CD4-positive, alpha-beta T cell treated with Interleukin-2 at 100 ng/mL for 4 hours (primary cell): ENCODE results near the gene MUL1.
A peak's percentile ranks its signal among the peaks of the same experiment; 100 is the strongest.
"Not testable (repeated sequence)": the region's sequence is repeated elsewhere in the genome, so short reads cannot be mapped to it uniquely, and the experiment has no call there.

Experiments
- DNase-seq: peaks from one replicate; pipeline ENCODE4 v3.0.0-alpha.2; 2020; ENCODE audit warnings: low spot score

MUL1 gene, protein sequence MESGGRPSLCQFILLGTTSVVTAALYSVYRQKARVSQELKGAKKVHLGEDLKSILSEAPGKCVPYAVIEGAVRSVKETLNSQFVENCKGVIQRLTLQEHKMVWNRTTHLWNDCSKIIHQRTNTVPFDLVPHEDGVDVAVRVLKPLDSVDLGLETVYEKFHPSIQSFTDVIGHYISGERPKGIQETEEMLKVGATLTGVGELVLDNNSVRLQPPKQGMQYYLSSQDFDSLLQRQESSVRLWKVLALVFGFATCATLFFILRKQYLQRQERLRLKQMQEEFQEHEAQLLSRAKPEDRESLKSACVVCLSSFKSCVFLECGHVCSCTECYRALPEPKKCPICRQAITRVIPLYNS

DNA sequence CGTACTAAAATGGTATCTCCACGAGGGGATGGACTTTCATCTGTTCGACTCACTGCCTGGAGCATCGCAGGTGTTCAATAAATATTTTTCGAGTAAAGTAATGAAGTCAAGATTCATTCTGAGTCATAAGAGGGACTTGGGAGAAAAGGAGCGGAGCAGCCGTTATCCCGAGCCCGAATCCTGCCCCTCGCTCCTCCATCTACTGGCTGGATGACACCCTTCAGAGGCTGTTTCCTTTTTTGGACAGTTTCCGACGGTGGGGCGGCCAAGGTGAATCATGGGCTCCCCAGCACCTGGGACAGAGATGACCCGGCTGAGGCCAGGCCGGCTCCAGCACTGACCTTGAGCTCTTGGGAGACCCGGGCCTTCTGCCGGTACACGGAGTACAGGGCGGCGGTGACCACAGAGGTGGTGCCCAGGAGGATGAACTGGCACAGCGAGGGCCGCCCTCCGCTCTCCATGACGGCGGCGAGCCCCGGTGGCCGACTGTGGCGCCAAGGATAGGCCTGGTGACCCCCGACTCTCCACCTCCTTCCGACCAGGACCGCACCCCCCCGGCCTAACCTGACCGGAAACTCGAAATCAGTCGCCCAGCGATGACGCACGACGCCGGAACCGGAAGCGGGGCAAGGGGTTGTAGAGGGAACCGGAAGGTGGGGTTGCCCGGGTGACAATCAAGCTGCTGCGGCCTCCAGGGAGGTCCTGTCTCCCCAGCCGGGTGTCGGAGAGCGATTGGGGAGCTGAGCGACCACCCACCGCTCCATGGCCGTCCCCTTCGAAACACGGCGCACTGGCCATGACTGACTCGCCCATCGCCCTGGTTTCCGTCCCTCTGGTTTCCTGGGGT is at the start of gene MUL1:
Gene MUL1, minus strand, starts transcription at position 588 of the 847 bp plus-strand sequence. Its CDS starts 127 bp downstream, at position 461.
- peak; percentile 91 for DNase-seq

DNA sequence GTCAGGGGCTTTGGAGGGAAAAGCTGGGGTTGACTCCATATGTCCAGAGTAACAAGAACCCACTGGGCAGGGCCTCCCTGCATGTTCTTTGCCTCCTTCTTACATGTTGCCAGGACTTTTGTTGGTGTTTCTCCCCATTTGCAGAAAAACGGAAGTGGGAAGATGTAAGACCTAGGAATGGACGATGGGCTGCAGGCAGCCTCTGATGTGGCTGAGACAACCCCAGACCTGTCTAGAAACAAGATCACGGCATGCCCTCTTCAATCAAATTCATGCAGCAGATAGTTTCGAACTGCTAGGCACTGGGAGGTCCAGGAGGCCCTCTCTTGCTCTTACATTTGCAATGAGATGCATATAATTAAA is 47.8 kb upstream of the MUL1 start:
- DNase-seq, result no peak

DNA sequence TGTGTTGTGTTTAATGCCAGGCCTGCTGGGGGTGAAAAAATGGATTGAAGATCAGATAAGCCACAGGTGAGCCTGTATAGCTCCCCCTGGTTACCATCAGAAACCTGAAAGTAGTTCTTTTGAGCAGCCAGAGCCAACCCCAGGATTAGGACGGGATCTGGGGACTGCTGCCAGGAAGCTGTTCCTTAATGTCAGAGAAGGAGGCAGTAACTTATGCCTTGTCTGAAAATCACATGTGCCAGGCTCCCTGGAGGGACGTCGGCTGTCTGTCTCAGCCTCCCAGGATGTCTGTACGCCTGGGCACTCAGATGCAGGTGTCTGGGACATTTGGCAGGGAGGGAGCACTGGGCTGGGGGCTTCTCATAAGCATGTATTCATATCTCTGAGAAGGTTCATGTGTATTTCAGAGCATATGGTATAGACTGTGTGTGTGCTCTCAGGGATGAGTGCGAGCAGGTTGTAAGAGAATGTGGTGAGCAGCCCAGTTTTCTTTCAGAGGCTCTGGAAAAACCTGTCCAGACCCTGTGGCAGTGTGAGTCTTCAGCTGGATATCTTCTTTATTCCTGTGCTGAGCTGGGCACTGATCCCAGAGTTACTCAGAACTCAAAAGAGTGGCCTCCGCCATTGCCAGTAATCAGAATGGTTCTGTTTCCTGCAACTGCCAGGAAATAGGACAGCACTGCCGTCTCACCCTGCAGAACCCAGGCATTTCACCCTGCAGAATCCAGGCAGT is 47.2 kb upstream of the MUL1 start:
- no peak for DNase-seq

DNA sequence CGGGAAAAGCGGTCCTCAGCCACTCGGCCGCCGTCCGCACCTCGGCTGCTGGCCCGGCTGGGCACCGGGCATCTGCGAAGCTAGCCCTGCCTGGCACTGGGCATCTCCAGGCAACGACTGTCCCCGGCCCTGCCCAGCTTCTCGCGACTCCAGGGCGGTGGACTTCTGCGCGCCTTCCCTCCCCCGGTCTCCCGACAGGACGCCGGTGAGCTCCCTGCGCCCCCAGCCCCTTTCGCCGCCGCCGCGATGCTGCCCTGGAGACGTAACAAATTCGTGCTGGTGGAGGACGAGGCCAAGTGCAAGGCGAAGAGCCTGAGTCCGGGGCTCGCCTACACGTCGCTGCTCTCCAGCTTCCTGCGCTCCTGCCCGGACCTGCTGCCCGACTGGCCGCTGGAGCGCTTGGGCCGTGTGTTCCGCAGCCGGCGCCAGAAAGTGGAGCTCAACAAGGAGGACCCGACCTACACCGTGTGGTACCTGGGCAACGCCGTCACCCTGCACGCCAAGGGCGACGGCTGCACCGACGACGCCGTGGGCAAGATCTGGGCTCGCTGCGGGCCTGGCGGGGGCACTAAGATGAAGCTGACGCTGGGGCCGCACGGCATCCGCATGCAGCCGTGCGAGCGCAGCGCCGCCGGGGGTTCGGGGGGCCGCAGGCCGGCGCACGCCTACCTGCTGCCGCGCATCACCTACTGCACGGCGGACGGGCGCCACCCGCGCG is 44.9 kb upstream of the MUL1 start:
- no peak for DNase-seq

DNA sequence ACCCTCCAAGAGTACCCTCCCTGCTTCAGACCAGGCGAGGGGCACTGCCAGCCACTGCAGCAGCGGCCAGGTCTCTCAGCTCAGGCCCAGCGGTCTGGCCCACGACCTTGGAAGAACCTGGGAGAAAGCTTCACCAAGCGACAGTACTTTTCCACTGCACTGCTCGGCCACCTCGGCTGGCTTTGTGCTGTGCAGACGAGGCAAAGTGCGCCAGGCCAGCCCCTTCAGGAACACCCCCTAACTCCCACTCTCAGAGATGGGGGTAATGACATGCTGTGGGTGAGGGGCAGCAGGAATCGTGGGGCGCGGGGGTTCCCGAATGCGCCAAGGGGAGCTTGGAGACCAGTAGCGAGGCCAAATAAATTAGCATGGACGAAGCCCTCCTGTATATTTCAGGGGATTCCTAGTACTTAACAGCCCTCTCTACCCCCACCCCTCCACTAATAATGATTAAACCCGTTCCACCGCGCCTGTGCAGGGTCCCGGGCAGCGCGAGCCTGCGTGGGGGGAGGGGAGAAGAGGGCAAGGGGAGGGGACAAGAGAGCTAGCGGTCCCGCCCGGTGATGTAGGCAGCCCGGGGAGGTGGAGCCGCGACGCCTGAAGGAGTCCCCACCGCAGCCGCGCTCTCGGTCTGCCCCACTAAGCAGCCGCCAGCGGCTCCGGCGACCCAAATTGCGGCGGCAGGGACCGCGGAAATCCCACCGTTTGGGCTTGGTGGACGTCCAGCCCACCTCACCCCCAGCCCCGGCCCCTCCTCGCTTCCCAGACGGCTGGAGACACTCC is 44.2 kb upstream of the MUL1 start, which contains the start of gene FAM43B:
Gene FAM43B, plus strand, starts transcription at position 629 of the 783 bp plus-strand sequence. CDS start 401 bp downstream, outside the sequence.
- DNase-seq, result no peak

DNA sequence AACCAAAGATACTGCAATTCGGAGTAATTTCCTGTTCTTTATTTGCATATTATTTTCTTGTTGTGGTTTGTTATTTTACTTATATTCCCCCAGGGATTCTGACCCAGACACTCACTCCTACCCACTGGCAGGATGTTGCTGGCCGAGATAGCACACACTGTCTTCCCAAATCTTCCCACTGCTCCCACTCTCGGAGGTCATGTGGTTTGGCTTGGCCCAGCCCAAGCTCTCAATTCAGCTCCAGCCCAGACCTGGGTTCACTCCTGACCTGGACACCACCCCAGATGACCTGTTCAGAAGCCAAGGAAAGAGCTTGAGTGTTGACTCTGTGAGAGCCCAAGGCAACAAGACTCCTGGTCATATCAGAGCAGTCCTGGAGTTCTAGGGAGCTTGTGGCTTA is 43.2 kb upstream of the MUL1 start:
- DNase-seq, result no peak

DNA sequence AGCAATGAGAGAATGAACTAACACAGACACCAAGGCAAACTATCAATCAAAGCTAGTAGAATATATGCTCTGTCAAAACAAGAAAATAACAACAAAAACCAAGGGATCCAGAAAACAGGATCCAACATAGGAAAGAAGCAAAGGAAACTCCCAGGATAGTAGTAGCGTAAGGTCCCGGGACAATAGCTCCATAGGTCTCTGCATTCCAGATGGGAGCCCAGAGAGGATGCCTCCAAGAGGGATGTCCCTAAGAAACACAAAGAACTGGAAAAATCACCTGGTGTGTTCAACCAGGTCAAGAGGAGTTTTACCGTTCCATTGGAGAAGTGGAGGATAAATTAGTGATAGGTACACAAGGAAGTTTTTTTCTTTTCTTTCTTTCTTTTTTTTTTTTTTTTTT is 38.7 kb upstream of the MUL1 start:
- no peak for DNase-seq

DNA sequence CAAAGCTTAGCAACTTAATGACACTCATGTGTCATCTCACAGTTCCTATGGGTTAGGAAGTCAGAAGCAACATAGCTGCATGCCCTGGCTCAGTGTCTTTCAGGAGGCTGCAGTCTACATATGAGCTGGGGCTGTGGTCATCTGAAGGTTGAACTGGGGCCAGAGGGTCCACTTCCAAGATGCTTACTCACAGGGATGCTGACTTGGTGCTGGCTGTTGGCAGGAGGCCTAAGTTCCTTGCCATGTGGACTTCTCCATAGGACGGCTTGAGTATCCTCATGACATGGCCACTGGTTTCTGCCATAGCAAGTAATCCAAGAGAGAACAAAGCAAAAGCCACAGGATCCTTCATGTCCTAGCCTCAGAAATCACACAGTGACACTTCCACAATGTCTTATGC is 32.3 kb upstream of the MUL1 start:
- no peak for DNase-seq

DNA sequence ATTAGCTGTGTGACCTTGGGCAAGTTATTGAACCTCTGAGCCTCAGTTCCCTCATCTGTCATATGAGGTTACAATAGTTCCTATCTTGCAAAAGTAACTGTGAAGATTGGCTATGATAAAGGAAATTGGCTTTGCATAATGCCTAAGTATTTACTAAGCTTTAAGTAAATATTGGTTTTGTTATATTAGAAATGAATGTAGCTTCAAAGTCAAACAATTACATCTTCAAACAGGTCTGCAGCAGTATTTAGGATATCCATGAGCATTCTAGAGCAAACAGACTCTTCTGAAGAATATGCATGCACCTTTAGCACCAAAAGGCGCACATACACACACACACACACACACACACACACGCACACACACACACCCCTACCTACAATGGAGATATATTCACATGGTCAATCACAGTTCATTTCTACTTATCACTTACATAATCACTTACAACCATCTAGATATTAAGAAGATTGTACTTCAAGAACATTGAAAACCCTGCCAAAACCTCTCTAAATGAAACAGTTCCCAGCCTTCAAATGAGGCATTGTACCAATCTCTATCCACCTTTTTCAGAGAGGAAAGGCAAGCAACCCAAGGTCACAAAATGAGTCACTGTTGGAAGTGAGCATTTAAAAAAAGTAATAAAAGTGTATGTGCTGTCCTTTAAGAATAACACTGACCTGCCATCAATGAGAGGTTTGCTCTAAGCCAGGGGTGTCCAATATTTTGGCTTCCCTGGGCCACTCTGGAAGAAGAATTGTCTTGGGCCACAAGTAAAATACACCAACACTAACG is 31.0 kb upstream of the MUL1 start:
- no peak for DNase-seq

DNA sequence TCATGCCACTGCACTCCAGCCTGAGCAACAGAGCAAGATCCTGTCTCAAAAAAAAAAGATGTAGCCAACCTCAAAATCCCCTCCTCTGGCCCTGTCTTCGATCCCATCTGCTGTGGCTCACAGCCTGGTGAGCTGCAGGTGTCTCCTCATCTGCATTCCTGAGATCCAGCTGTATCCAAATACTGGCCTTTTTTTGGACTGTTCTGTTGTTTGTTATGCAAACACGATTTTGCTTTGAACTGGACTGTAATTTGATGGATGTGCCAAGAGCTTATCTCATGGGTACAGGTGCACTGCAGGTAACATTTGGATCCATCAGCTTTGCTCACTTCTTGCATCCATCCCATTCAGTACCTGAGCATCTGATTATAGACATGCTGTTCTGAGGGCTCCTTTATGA is 30.3 kb upstream of the MUL1 start:
- DNase-seq, result no peak

DNA sequence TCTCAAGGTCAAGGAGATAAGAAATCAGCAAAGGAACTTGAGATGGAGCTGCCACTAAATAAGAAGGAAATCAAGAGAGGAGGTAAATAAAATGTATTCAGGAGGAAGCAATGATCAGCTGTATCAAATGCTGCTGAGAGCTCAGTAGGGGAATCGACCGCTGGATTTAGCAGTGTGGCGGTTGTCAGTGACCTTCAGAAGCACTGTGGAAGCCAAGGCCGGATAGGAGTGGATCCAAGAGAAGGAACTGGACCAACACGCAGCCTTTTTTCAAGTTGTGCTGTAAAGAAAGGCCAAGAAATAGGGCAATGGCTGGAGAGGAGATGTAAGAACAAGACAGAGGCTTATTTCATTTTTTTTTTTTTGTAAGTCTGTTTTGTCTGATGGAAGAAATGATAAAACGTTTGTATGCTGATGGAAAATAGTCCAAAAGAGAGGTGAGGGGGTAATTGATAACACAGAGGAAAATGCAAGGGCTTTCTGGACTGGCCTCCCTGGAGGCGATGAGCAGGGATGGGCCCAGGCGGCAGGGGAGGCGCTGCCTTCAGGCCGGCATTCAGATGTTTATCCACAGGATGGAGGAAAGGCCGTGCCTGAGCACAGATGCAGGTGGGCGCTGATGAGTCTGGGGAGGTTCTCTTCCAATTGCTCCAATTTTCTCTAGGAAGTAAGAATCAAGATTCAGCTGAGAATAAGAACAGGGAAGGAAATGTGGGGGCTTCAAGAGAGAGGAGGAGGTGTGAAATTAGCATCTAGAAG is 26.9 kb upstream of the MUL1 start:
- no peak for DNase-seq

DNA sequence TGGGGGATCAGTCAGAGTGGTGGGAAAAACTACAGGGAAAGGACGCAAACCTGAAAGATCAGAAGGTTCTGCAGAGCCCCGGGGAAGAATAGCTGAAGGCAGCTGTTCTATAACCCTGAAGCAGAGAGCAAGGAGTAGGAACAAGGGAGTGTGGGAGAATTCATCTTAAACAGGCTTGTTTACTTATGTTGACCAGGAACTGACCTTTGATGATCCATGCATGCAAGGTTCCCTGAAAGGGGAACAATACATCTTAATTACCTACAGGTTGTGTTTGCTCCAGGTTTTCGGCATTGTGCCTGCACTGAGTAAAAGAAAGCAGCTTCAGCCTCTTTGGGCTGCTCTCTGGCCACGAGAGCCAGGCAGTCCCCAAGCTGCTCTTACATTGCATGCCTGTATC is 25.7 kb upstream of the MUL1 start:
- DNase-seq, result no peak

DNA sequence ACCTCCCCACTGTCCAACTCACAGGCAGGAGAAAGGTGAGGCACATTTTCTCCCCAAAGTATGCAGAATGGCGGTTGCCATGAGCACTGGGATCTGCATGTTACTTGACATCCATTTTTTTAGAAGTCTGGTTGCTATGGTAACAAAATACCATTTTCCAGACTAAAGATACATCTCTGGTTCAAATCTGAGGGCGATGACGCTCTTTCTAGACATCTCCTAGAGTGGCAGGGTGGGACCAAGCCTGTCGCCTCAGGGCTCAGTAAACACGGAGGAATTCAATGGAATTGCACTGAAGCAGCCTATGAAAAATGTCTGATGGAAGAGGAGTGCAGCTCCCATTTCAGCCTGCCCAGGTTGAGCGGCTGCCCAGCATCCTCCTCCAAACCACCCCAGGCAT is 22.9 kb upstream of the MUL1 start:
- DNase-seq, result no peak

DNA sequence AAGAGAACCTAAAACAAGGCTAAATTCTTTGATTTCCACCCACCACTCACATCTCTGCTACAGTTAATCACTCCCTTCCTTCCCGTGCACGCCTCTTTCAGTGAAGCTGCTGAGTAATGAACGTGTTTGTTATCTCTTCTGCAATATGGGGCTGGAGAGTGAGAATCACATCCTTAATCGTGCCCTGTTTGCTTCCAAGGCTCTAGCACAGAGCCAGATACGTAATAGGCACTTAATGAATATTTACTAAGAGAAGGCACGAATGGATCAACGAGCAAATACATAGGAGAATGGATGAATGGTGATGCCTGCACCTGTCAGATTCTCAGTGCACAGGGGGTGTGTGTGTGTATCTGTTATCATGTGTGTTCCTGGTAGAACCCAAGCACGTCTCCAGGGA is 22.4 kb upstream of the MUL1 start:
- DNase-seq, result no peak

DNA sequence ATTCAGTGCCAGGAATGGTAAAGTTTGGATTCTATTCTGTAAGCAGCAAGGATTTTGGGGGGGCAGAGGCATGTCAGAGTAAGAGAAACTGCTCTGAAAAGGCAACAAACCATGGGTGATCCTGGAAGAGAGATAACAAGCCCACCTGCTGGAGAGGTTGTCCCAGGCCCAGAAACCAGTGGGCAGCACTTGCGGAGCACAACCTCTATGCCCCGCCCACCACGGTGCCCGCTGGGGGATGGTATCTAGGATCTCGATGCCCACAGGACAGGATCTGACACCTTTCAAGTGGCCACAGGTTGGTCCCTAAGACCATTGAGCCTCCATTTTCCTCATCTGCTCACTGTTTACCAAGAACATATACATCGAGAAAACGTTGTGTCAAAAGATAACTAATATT is 20.3 kb upstream of the MUL1 start:
- DNase-seq, result no peak

DNA sequence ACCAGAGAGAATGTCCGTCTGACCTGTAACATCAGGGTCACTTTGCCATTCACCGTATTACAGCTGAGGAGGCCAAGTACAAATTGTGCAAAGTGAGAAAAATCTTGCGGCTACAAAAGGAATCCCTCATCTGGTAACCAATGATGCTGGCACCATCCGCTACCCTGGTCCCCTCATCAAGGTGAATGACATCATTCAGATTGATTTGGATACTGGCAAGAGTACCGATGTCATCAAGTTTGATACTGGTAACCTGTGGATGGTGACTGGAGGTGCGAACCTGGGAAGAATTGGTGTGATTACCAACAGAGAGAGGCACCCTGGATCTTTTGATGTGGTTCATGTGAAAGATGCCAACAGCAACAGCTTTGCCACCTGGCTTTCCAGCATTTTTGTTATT is 18.3 kb upstream of the MUL1 start:
- no peak for DNase-seq

DNA sequence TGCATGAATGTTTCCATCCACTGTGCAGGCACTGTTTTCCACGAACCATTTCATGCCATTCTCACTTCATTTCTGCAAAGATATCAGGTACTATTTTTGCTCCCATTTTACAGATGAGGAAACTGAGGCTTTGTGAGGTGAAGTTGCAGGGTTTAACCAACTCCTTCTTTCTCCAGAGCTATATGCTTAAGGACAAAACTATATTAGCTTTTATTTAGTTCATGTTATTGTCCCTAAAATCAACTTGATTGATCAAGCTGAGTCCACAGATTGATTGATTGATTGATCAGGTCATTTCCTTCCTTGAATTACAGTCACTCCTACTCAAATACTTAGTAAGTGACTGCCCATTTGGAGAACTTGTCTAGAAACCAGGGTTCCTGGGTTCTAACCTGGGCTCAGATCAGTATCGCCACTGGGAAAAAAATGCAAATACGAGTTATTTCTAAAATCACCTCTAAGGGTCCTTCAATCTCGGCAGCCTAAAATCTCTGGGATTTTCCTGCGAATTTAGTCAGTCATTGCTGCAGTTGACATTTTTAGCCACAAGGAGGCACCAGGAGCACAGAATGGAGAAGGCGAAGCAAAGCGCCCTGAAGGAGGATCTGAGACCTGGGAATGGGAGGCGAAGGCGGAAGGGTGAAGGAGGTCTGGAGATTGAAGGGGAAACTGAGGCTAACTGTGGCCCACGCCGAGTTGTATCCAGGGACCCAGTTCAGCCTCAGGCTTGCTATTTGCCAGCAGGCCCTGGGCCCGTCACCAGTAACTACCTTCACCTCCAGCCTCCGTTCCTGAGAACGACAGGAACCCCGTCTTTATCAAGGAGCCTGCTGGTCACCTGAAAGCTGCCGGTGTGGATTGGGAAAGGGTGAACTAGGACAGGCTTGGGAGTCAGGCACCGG is 14.3 kb upstream of the MUL1 start:
- peak; percentile 69 for DNase-seq

DNA sequence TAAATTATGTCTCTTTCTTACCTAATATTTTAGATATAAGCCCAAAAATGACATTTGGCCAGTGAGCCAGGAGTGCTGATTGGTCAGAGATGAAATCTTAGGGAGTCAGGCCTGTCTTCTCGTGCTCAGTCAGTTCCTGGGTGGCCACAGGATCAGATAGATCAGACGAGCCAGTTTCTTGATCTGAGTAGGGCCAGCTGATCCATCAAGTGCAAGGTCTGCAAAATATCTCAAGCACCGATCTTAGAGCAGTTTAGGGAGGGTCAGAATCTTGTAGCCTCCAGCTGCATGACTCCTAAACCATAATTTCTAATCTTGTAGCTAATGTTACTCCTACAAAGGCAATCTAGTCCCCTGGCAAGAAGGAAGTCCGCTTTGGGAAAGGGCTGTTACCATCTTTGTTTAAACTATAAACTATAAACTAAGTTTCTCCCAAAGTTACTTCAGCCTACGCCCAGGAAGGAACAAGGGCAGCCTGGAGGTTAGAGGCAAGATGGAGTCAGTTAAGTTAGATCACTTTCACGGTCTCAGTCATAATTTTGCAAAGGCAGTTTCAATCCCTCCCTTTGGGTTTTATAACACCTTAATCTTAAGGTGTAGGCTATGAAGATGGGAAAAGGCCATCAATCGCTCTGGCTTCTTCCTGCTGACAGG is 11.8 kb upstream of the MUL1 start:
- not testable (repeated sequence) for DNase-seq
